GM21528 (cell line): ENCODE results near the gene RGS2.

Source experiments
- ATAC-seq: cut with Tn5 transposase; IDR thresholded peaks from one replicate; pipeline ENCODE4 v1.9.1; 2021; ENCODE audit warnings: mild to moderate bottlenecking, moderate library complexity; ENCODE audit not compliant: unreplicated experiment, low FRiP score

RGS2 gene

GRCh38 chr1:192824511-192824910 is 15.7 kb downstream of the RGS2 start:
- ATAC-seq = no peak

- ATAC-seq = peak; percentile 74
These were observed 18.1 kb downstream of the RGS2 start for GRCh38 chr1:192826791-192827546.

- ATAC-seq = no peak
These were observed 21.9 kb downstream of the RGS2 start for GRCh38 chr1:192830595-192831246.

- no peak for ATAC-seq
These were observed 23.0 kb downstream of the RGS2 start for GRCh38 chr1:192831706-192832355.

GRCh38 chr1:192832492-192832891 is 23.7 kb downstream of the RGS2 start:
- ATAC-seq = no peak

GRCh38 chr1:192835116-192835515 is 26.3 kb downstream of the RGS2 start:
- ATAC-seq = no peak

GRCh38 chr1:192839162-192840066 is 30.6 kb downstream of the RGS2 start:
- no peak for ATAC-seq

GRCh38 chr1:192844360-192844759 is 35.5 kb downstream of the RGS2 start:
- ATAC-seq = no peak

- ATAC-seq = no peak
These were observed 38.1 kb downstream of the RGS2 start for GRCh38 chr1:192846950-192847349.

- no peak for ATAC-seq
These were observed 40.2 kb downstream of the RGS2 start for GRCh38 chr1:192849011-192849410.

GRCh38 chr1:192849442-192849841 is 40.6 kb downstream of the RGS2 start:
- no peak for ATAC-seq

GRCh38 chr1:192852001-192852947 is 43.4 kb downstream of the RGS2 start:
- ATAC-seq = no peak

- no peak for ATAC-seq
These were observed 49.6 kb downstream of the RGS2 start for GRCh38 chr1:192858456-192858855.

GRCh38 chr1:192859808-192860207 is 51.0 kb downstream of the RGS2 start:
- ATAC-seq = no peak

- no peak for ATAC-seq
These were observed 51.8 kb downstream of the RGS2 start for GRCh38 chr1:192860478-192861185.

GRCh38 chr1:192861860-192862259 is 53.0 kb downstream of the RGS2 start:
- no peak for ATAC-seq
